Midbrain (tissue), 1 donor: ENCODE measurements around the gene RPS6KA2.

Source experiments
- DNase-seq: peaks from one replicate; lab custom pipeline; 2025; lab: John Stamatoyannopoulos, UW

RPS6KA2 gene

GRCh38 chr6:166627033-166627874 is at the start of gene RPS6KA2:
RPS6KA2 (minus strand) TSS chr6:166627251; CDS start chr6:166627019, 232 bp downstream.
- DNase-seq: peak; percentile 100

- no peak for DNase-seq
Observed at GRCh38 chr6:166676270-166676860, 49.3 kb upstream of the RPS6KA2 start.

GRCh38 chr6:166675736-166676135 is 48.7 kb upstream of the RPS6KA2 start:
- DNase-seq: no peak

GRCh38 chr6:166673309-166673708 is 46.3 kb upstream of the RPS6KA2 start:
- no peak for DNase-seq

GRCh38 chr6:166672624-166673206 is 45.7 kb upstream of the RPS6KA2 start:
- no peak for DNase-seq

- DNase-seq: no peak
Observed at GRCh38 chr6:166672146-166672545, 45.1 kb upstream of the RPS6KA2 start.

- no peak for DNase-seq
Observed at GRCh38 chr6:166671434-166672081, 44.5 kb upstream of the RPS6KA2 start.

GRCh38 chr6:166670894-166671293 is 43.8 kb upstream of the RPS6KA2 start:
- DNase-seq: no peak

- DNase-seq: no peak
Observed at GRCh38 chr6:166670013-166670412, 43.0 kb upstream of the RPS6KA2 start.

GRCh38 chr6:166667796-166668610 is 41.0 kb upstream of the RPS6KA2 start:
- no peak for DNase-seq

GRCh38 chr6:166664135-166664534 is 37.1 kb upstream of the RPS6KA2 start:
- no peak for DNase-seq

- DNase-seq: no peak
Observed at GRCh38 chr6:166663568-166663967, 36.5 kb upstream of the RPS6KA2 start.

GRCh38 chr6:166662690-166663089 is 35.6 kb upstream of the RPS6KA2 start:
- no peak for DNase-seq

- DNase-seq: no peak
Observed at GRCh38 chr6:166661327-166662085, 34.5 kb upstream of the RPS6KA2 start.

- no peak for DNase-seq
Observed at GRCh38 chr6:166660157-166660688, 33.2 kb upstream of the RPS6KA2 start.

- DNase-seq: no peak
Observed at GRCh38 chr6:166659581-166659980, 32.5 kb upstream of the RPS6KA2 start.

GRCh38 chr6:166658792-166659150 is 31.7 kb upstream of the RPS6KA2 start:
- DNase-seq: no peak

- DNase-seq: no peak
Observed at GRCh38 chr6:166658115-166658791, 31.2 kb upstream of the RPS6KA2 start.

GRCh38 chr6:166657531-166657930 is 30.5 kb upstream of the RPS6KA2 start:
- DNase-seq: no peak
